Keratinocyte (primary cell): Measurements from ENCODE around the gene IL11.

Source experiments
- CTCF ChIP-seq, 3 experiments: IDR thresholded peaks in 1 of 3; conservative IDR thresholded peaks in 1 of 3; optimal IDR thresholded peaks in 1 of 3; 2 replicates in 2 of 3; 3 replicates in 1 of 3; pipeline versions ENCODE3 to v1.5.1; 2011; ENCODE audit warnings: low read length in 3 of 3, mild to moderate bottlenecking in 3 of 3, moderate library complexity in 2 of 3, control low read depth in 1 of 3, inconsistent platforms in 1 of 3; ENCODE audit not compliant: insufficient read depth in 2 of 3; ENCODE audit errors: extremely low read depth in 1 of 3
- EZH2 ChIP-seq: IDR thresholded peaks from one replicate; pipeline ENCODE4 v1.6.1; 2012; ENCODE audit warnings: inconsistent platforms, mild to moderate bottlenecking, low read length, moderate library complexity

- TF ChIP-seq CTCF (optimal IDR thresholded peaks at IDR 0.05 in 1 of 3, IDR thresholded peaks at IDR 0.05 in 1 of 3, conservative IDR thresholded peaks at IDR 0.05 in 1 of 3; ENCODE audit: extremely low read depth in 1 of 3, insufficient read depth in 2 of 3, low read length in 3 of 3), result no peak
- no peak for TF ChIP-seq EZH2
Observed at GRCh38 chr19:55373993-55374757, 3.9 kb upstream of the IL11 start.
